DMS153 treated with DMSO at 0.1 percent for 48 hours (cell line): ENCODE measurements around the gene SGMS2.
"Not testable (repeated sequence)": the region's sequence is repeated elsewhere in the genome, so short reads cannot be mapped to it uniquely, and the experiment has no call there.

ENCODE experiments used
- DNase-seq: peaks from one replicate; lab custom pipeline; 2025; ENCODE audit not compliant: unreplicated experiment; lab: John Stamatoyannopoulos, UW

Gene SGMS2

DNA sequence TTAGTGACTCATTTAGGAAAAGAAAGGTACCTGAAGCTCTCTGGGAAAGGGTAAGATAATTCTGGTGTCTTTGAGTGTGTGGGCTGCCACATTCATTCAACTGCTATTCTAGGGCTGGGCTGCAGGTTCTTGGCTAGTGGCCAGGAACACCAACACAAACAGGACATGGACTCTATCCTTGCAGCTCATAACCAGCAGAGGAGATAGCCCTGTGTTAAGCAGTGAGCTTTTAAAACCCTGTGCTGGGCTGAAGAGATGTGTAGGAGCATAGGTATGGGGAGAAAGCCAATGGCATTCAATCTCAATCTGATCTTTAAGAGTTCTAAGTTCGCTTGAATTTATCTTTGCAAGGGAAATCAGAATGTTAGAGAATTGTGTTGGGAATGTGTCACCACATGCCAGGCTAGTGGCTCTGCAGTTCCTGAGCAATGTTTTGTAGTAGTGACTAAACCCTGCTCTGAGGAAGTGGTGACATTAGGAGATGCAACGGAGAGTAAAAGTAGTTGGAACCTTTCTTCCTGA, 39.2 kb downstream of the SGMS2 start:
- peak; percentile 65 for DNase-seq

- no peak for DNase-seq
These were observed 42.0 kb downstream of the SGMS2 start for GRCh38 chr4:107866726-107867125.

GRCh38 chr4:107870236-107870635, 45.5 kb downstream of the SGMS2 start:
- DNase-seq = no peak

DNA sequence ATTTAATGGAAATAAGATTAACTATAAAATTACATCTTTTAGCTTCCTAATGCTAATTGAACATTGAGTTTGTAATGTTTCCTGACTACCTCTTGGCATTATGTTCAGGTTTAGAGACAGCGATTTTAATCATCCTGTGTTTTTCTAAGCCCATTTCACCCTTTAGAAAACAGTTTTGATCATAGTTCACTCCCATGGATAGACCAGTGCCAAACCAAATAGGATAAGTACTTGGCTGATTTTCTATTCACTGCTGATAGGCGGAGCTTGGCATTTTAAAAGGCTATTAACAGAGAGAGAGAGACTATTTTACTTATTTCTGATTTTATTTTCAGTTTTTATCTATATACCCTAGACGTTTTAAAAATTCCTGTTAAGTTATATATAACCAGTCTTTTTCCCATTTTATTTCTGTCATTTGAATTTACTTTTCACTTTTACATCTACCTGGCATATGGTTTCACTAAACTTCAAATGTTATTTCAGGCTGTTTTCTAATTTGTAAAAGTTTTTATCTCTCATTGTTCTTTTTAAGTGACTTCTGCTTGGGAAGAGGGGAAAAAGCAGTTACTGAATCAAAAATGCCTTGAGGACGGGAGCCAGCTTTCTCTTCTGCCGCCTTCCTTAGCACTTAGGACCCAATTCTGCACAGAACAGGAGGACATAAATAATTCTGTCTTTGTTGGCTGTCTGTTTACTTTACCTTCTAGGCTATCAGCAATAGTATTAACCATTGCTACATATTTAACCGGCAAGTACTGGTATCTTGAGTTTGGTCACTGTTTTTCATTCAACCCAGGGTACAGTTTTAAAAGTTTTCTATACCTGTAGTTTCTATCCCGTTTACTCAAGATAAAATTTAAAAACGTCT, 46.4 kb downstream of the SGMS2 start:
- peak; percentile 56 for DNase-seq

DNA sequence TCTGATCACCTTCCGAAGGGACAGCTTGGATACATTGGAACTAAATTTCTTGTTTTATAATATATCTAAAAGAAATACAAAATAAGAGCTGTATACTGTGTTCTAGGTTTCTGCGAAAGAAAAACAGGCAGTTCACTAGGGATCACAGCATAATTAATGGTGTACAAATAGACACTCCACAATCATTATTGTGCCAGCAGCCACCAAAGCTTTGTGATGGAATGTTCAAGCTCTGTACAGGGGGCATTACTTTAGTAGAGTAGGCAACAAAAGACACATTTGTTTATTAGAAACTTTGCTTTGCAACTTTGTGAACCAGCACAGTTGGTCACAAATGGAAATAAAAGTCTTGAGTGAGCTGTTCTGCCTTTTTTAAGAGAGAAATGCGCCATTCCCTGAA, 49.3 kb downstream of the SGMS2 start:
- no peak for DNase-seq

- peak; percentile 42 for DNase-seq
These were observed 51.4 kb downstream of the SGMS2 start for GRCh38 chr4:107876099-107876498.

GRCh38 chr4:107877361-107877760, 52.6 kb downstream of the SGMS2 start:
- DNase-seq = no peak

- DNase-seq = no peak
These were observed 61.1 kb downstream of the SGMS2 start for GRCh38 chr4:107885865-107886264.

DNA sequence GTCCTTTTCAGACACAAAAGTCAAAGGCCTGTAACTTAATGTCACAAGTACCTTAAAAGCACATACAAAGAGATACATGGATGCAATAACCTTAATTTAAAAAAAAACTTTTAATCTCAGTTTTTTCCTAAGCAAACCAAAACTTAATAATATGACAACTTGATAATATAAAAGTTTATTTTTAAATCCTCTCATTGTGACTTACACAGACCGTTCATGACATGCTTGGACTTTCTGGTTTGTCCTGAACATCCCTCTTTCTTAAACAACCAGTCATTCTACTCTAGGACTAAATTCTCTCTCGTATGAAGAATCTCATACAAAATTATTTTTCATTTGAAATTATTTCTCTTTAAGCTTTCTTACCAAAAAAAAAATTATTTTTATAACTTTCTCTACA, 63.5 kb downstream of the SGMS2 start:
- no peak for DNase-seq

DNA sequence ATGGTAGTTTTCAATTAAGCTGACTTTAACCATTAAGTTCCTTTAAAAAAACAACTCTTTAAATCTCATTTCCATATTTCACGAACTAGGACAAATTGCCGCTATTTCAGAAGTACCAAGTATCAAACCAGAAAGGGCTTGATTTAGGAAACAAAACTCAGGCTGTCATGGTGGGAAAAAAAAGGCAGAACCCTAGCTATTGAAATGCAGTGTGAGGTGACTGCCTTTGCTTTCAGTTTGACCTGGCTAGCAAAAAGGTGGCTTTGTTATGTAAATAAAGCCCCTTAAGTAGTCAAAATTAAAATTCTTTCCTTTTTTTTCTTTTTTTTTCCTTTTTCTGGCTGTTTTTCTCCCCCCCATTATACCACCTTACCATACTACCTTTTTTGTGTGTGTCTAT, 66.0 kb downstream of the SGMS2 start:
- no peak for DNase-seq

- DNase-seq = no peak
These were observed 66.6 kb downstream of the SGMS2 start for GRCh38 chr4:107891299-107891698.

DNA sequence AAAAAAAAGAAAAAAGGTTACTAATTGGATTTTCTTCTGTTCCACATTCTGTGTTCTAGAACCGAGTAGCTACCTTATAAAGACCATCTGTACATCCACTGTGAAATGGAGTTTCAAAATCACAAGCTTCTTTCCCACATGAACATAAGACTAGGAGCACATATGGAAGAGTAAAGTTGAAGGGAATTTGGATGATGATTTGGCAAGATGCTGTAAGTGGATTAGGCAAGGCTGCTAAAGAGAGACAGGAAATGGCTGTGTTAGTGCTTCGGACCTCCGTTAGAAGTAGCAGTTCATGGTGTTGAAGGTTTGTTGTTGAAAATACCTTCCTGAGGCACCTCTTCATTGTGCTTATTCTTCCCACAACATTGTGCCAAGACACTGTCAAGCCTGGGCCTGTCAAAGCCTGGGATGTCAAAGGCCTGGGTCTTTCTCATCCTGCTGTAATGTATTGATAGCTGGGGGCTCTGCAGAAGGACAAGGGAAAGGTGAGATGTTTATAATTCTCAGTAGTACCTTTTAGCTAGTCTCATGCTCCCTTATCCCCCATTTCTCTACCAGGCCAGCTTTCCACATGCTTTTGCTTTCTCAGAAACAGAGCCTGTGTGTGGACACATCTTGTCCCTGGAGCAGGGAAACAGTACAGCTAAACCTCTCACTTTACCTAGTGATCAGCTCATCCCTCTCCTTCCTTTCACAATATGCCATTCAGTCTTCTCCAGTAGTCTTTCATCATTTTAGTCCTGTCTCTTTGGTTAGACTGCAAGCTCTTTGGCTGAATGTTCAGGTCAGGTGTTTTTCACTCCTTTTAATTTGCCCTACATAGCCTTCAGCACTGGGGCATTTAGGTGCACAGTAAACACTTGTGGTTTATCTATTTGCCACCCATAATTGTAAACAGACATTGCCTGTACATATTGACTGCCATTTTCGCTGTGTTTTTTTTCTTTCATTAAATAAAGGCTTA, 68.7 kb downstream of the SGMS2 start:
- DNase-seq = no peak

DNA sequence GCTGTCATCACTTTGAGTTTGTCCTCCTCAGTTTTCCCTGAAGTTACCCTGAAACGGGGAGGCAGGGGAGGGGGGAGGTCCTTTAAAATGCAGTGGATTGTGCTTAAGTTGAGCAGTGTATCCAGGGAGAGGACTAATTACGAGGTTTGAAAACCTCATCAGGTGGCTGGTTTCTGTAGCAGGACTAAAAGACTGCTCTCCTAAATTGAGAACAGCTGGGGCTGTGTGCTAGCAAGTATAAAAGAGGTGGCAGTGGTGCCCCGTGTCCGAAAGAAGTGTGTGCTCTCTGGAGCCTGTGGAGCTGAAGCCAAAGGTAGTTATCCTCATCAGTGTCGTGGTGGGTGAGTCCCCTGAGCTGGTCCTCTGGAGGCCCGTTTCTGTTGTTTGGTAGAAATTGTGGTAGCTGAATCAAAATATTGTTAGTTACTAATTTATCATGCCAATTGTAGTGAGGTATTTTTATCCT, 69.4 kb downstream of the SGMS2 start:
- no peak for DNase-seq

DNA sequence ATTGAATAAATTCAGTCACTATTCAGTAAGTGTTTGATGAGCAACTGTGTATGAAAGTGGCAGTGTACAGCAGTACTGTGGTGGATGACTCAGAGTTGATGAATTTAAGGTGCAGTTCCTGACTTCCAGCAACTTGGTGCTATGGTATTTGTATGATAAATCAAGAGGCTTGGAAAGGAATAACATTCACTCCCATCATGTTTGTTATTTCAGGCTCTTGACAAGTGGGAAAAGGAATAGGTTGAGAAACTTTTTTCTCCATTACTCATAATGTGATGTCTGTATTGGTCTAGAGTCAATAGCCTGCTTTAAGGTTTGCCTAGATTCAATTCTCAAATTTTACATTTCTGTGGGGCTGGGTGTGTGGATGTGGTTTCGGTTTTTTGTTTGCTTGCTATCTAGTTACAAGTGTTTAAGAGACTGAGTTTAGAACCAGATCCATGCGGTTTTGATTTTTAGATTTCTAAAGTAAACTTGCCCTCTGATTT, 71.5 kb downstream of the SGMS2 start:
- no peak for DNase-seq

- no peak for DNase-seq
These were observed 71.9 kb downstream of the SGMS2 start for GRCh38 chr4:107896646-107897045.

DNA sequence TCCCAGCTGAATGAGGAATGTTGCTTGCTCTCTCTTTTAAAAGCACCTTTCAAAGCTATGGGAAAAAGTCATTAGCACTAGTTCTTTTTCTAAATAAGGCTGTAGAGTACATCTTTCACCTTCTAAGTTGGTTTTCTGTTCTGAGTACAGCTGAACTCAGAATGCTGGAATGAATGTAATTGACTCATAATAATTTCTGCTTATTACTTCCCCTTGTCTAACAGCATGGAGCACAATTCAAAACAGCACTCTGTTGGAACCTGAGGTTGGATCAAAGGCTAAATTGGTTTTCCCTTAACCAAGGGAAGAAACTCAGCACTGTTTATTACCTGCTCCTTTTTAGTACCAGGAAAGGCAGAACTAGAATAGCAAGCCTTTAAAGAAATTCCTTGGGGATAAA, 73.1 kb downstream of the SGMS2 start:
- no peak for DNase-seq

GRCh38 chr4:107900067-107900466, 75.3 kb downstream of the SGMS2 start:
- no peak for DNase-seq

DNA sequence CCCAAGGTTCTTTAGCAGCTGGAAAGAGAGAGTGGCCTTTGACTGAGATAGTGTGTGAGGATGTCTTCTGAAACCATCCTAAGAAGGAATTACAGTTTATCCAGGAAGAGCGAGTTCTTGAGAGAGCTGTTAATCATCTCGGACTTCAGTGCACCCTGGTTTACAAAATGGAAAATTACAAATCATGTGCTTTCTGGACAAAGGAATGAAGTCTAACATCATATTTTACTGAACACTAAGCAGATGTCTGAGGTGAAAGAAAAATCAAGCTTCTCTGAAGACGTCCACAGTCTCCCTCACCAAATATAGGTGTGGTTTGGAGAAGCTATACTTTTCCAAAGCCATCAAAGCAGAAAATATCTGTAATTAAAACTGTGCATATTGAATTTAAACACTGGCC, 75.8 kb downstream of the SGMS2 start:
- no peak for DNase-seq

DNA sequence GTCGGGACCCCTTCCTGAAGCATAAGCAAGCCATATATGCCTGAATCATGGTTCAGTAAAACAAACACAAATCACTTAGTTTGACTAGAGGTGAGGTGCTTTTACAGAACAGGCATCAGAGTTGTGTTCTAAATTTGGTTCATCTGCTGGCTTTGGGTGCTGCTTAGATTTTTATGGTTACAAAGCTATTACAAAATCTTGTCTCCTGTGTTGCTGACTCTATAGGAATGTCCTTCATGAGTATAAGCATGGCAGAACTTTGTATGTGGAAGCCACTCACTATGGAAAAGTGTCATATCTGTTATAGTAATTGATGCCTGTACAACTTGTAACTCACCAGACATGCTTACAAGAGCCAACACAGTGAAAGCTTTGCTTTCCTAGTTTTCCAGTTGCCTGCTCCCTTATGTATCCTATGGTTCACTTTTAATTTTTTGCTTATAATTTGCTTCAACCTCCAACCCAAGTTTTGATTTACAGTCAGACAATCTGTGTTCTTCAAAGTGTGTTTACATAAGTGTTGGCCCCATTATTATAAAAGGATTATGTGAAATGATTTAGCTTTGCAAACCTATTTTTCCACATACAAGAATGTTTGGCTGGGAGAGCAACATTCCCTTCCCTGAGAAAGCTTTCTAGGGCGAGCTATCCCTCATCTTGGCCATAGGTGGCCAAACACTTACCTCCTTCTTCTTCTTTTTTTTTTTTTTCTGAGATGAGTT, 76.6 kb downstream of the SGMS2 start:
- no peak for DNase-seq

DNA sequence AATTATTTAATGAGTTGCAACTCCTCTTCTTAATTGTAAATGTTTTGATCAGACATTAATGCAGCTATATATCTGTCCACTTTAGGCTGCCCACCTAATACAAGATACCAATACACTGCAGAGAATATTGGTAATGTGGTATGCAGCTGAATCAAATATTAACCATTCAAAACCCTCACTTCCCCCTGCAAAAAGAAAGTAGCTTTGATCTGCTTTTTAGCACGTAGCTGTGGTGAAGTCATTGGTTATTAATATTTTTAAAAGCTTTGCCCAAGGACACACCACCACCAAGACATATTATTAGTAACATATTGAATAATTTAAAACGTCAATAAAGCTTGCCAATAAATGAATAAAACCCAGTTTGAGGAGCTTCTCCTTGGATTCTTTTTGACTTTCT, 78.0 kb downstream of the SGMS2 start:
- DNase-seq = no peak

DNA sequence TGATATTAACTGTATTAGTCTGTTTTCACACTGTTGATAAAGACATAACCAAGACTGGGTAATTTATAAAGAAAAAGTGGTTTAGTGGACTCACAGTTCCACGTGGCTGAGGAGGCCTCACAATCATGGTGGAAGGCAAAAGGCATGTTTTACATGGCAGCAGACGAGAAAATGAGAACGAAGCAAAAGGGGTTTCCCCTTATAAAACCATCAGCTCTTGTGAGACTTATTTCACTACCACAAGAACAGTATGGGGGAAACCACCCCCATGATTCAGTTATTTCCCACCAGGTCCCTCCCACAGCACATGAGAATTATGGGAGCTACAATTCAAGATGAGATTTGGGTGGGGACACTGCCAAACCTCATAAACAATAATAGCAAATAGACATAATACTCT, 80.3 kb downstream of the SGMS2 start:
- DNase-seq = not testable (repeated sequence)
